H1 (cell line): ENCODE results near the gene ASMTL. TPM values are rescaled to one million over a fixed set of nuclear protein-coding genes. Genes with fewer than 3 reads are reported as not detected.
A peak's percentile ranks its signal among the peaks of the same experiment; 100 is the strongest.

Experiments used
- CTCF ChIA-PET: fragments of 300-600 bp; sonication (Branson Sonifier 250); formaldehyde crosslinking; loops from one replicate; lab custom pipeline; 2021; ENCODE audit not compliant: partially characterized antibody; lab: Charles Lee
- POLR2A ChIA-PET: fragments of 300-600 bp; sonication (Branson Sonifier 250); formaldehyde crosslinking; loops from one replicate; lab custom pipeline; 2021; ENCODE audit warnings: inconsistent platforms; ENCODE audit not compliant: partially characterized antibody; lab: Charles Lee
- DNase-seq, 2 experiments: peaks; one replicate each; pipeline versions ENCODE4 v3.0.0 to v3.0.0-alpha.2; 2010 to 2022; ENCODE audit warnings: low spot score in 2 of 2, low read depth in 1 of 2, mixed read lengths in 1 of 2
- FAIRE-seq: peaks from 2 replicates; lab custom pipeline; 2011; peaks lifted over from hg19 to GRCh38; lab: Jason Lieb, UNC
- H2AFZ ChIP-seq: 2 replicates; pipeline ENCODE4 v1.8.1; 2012; ENCODE audit warnings: low read length, inconsistent platforms
- H2AK5ac ChIP-seq: 2 replicates; pipeline ENCODE4 v1.6.1; 2013; ENCODE audit warnings: low read depth, low read length
- H2BK120ac ChIP-seq: replicated peaks from 2 replicates; pipeline ENCODE3; 2013; ENCODE audit warnings: low read depth, low read length, inconsistent platforms
- H2BK12ac ChIP-seq: 2 replicates; pipeline ENCODE4 v1.6.1; 2013; ENCODE audit warnings: low read depth, low read length
- H2BK15ac ChIP-seq: 2 replicates; pipeline ENCODE4 v1.6.1; 2013; ENCODE audit warnings: low read length
- H2BK20ac ChIP-seq: 2 replicates; pipeline ENCODE4 v1.6.1; 2013; ENCODE audit warnings: low read length
- H2BK5ac ChIP-seq: 2 replicates; pipeline ENCODE4 v1.6.1; 2013; ENCODE audit warnings: low read depth, low read length
- H3K14ac ChIP-seq: 2 replicates; pipeline ENCODE4 v1.6.1; 2013; ENCODE audit warnings: inconsistent platforms; ENCODE audit not compliant: insufficient read length
- H3K18ac ChIP-seq: 2 replicates; pipeline ENCODE4 v1.6.1; 2013; ENCODE audit warnings: low read length; ENCODE audit errors: extremely low read depth
- H3K23ac ChIP-seq: 2 replicates; pipeline ENCODE4 v1.6.1; 2013; ENCODE audit warnings: inconsistent platforms; ENCODE audit not compliant: insufficient read length
- H3K23me2 ChIP-seq: 2 replicates; pipeline ENCODE4 v1.6.1; 2013; ENCODE audit warnings: low read depth, low read length
- H3K27ac ChIP-seq: 2 replicates; pipeline ENCODE4 v1.6.1; 2011; ENCODE audit warnings: low read depth, low read length, inconsistent platforms
- H3K27me3 ChIP-seq, 4 experiments: replicated peaks in 1 of 4; 1 replicate in 1 of 4; 2 replicates in 3 of 4; pipeline versions ENCODE4 v1.6.1 to v1.8.1; 2011 to 2013; ENCODE audit warnings: low read length in 3 of 4, mild to moderate bottlenecking in 3 of 4, inconsistent platforms in 2 of 4, mixed read lengths in 2 of 4, moderate library complexity in 1 of 4; ENCODE audit not compliant: control insufficient read depth in 3 of 4, insufficient read depth in 3 of 4; ENCODE audit errors: extremely low read depth in 1 of 4
- H3K36me3 ChIP-seq, 4 experiments: 2 replicates each; pipeline versions ENCODE4 v1.6.1 to v1.8.1; 2011 to 2013; ENCODE audit warnings: mild to moderate bottlenecking in 4 of 4, low read length in 3 of 4, moderate library complexity in 2 of 4, control low read depth in 1 of 4, inconsistent platforms in 1 of 4; ENCODE audit not compliant: insufficient read depth in 4 of 4, control insufficient read depth in 2 of 4
- H3K4ac ChIP-seq: replicated peaks from 2 replicates; pipeline ENCODE3; 2013; ENCODE audit warnings: low read length, low read depth, mixed read lengths, inconsistent platforms; ENCODE audit not compliant: insufficient read length
- H3K4me1 ChIP-seq, 4 experiments: replicated peaks in 1 of 4; 1 replicate in 1 of 4; 2 replicates in 3 of 4; pipeline versions ENCODE4 v1.6.1 to v1.8.1; 2011 to 2013; ENCODE audit warnings: low read length in 3 of 4, inconsistent platforms in 2 of 4, mixed read lengths in 1 of 4; ENCODE audit not compliant: insufficient read depth in 4 of 4, control insufficient read depth in 3 of 4
- H3K4me2 ChIP-seq, 2 experiments: 2 replicates each; pipeline versions ENCODE4 v1.6.1 to v1.8.1; 2011 to 2013; ENCODE audit warnings: low read depth in 2 of 2, low read length in 2 of 2, control low read depth in 1 of 2, inconsistent platforms in 1 of 2, mild to moderate bottlenecking in 1 of 2; ENCODE audit not compliant: insufficient read depth in 1 of 2
- H3K4me3 ChIP-seq, 4 experiments: fragments of 200-600, 300-600 bp in 1 of 4; sonication (generic), shearing (Covaris generic), sonication (Bioruptor Twin) in 1 of 4; 2 replicates each; pipeline versions ENCODE4 v1.5.1 to v1.8.1; 2011 to 2016; ENCODE audit warnings: low read length in 4 of 4, low read depth in 3 of 4, control low read depth in 2 of 4, inconsistent platforms in 2 of 4, mild to moderate bottlenecking in 2 of 4, mixed read lengths in 1 of 4, moderate library complexity in 1 of 4; ENCODE audit not compliant: insufficient read depth in 2 of 4; ENCODE audit errors: extremely low read depth in 1 of 4
- H3K56ac ChIP-seq: replicated peaks from 2 replicates; pipeline ENCODE3; 2013; ENCODE audit warnings: low read depth, mild to moderate bottlenecking, mixed read lengths, low read length, inconsistent platforms; ENCODE audit not compliant: insufficient read length
- H3K79me1 ChIP-seq: 2 replicates; pipeline ENCODE4 v1.6.1; 2013; ENCODE audit warnings: low read depth, low read length, control low read depth
- H3K79me2 ChIP-seq, 2 experiments: 2 replicates each; pipeline versions ENCODE4 v1.6.1 to v1.8.1; 2012 to 2013; ENCODE audit warnings: low read length in 2 of 2, mild to moderate bottlenecking in 2 of 2, inconsistent platforms in 1 of 2; ENCODE audit not compliant: insufficient read depth in 2 of 2, control insufficient read depth in 1 of 2
- H3K9ac ChIP-seq, 4 experiments: replicated peaks in 1 of 4; 1 replicate in 1 of 4; 2 replicates in 3 of 4; pipeline versions ENCODE4 v1.6.1 to v1.8.1; 2011 to 2013; ENCODE audit warnings: low read depth in 3 of 4, low read length in 3 of 4, control low read depth in 2 of 4, mild to moderate bottlenecking in 2 of 4, moderate library complexity in 2 of 4, inconsistent platforms in 1 of 4; ENCODE audit errors: extremely low read depth in 1 of 4
- H3K9me3 ChIP-seq, 2 experiments: 2 replicates each; pipeline versions ENCODE4 v1.6.1 to v1.8.1; 2012 to 2013; ENCODE audit warnings: mild to moderate bottlenecking in 2 of 2, moderate library complexity in 2 of 2, control low read depth in 1 of 2, inconsistent platforms in 1 of 2, low read depth in 1 of 2, low read length in 1 of 2, mixed read lengths in 1 of 2; ENCODE audit not compliant: insufficient read depth in 2 of 2
- H4K20me1 ChIP-seq, 2 experiments: replicated peaks in 1 of 2; 2 replicates each; pipeline versions ENCODE3 to v1.8.1; 2011 to 2013; ENCODE audit warnings: inconsistent platforms in 2 of 2, low read length in 2 of 2, mild to moderate bottlenecking in 1 of 2; ENCODE audit not compliant: insufficient read depth in 2 of 2, control insufficient read depth in 1 of 2
- H4K5ac ChIP-seq: 2 replicates; pipeline ENCODE4 v1.6.1; 2013; ENCODE audit warnings: low read length, low read depth, mixed read lengths, inconsistent platforms; ENCODE audit not compliant: insufficient read length
- H4K8ac ChIP-seq: 2 replicates; pipeline ENCODE4 v1.8.0; 2013; ENCODE audit warnings: mild to moderate bottlenecking, moderate library complexity, low read length, inconsistent platforms; ENCODE audit not compliant: insufficient read depth; ENCODE audit errors: extremely low read depth
- H4K91ac ChIP-seq: replicated peaks from 2 replicates; pipeline ENCODE3; 2013; ENCODE audit warnings: low read length, mixed read lengths, inconsistent platforms; ENCODE audit not compliant: insufficient read length
- CBX8 ChIP-seq: fragments of 300-800, 300-1000 bp; sonication (generic); IDR thresholded peaks from 2 replicates; pipeline ENCODE4 v1.7.1; 2016; ENCODE audit warnings: low read depth, low read length, borderline replicate concordance
- EGR1 ChIP-seq: IDR thresholded peaks from 2 replicates; pipeline ENCODE4 v1.6.1; 2011; ENCODE audit warnings: low read depth, low read length, borderline replicate concordance
- POLR2AphosphoS5 ChIP-seq: IDR thresholded peaks from 2 replicates; pipeline ENCODE4 v1.6.1; 2011; ENCODE audit warnings: low read depth, low read length
- RFX5 ChIP-seq: IDR thresholded peaks from 2 replicates; pipeline ENCODE4 v1.6.1; 2011; ENCODE audit warnings: low read depth, low read length, improper control_type of control experiment, borderline replicate concordance
- WGBS, 2 experiments: shearing (Covaris generic) in 1 of 2; methylation state at CpG; one replicate each; pipeline versions ENCODE4 v1.1.6 to v1.1.7; 2013 to 2015; ENCODE audit warnings: low lambda C conversion rate in 2 of 2, mixed read lengths in 2 of 2, inconsistent platforms in 1 of 2, low coverage in 1 of 2, missing lambda C conversion rate in 1 of 2; ENCODE audit not compliant: insufficient replicate concordance in 2 of 2, insufficient coverage in 1 of 2, insufficient read length in 1 of 2; ENCODE audit errors: extremely low coverage in 1 of 2, missing lambda C conversion rate in 1 of 2; 5-methylcytosine and 5-hydroxymethylcytosine counted together
- polyA plus RNA-seq, 7 experiments: library from polyadenylated mRNA; depleted of rRNA in 3 of 7; stranded (reverse) in 5 of 7; unstranded in 2 of 7; fragments of >200 nt in 5 of 7; fragments of 200-250 nt in 2 of 7; gene quantifications; 1 replicate in 5 of 7; 2 replicates in 1 of 7; 4 replicates in 1 of 7; pipeline versions ENCODE4 v1.2.1 to v1.2.3, GENCODE V29; 2011 to 2013; ENCODE audit warnings: missing spikeins in 2 of 7, mixed read lengths in 2 of 7
- total RNA-seq: library from RNA; stranded (reverse); fragmentation: NEBNext Ultra II Directional; extraction: Animal tissue kit (Norgen Biotek cat#: 25700); gene quantifications from 2 replicates; pipeline ENCODE4 v1.2.1, GENCODE V29; 2021

The ASMTL gene
- total and polyA plus RNA-seq, 2 of the 8 experiments (the other 6 are each of a cell fraction or from before 2014, with no cell fraction given), result 75.6 to 81.4 TPM

- Histone ChIP-seq H3K23me2 (0 out of 2 replicates have a peak, but pooled peaks cover 4% of the 10 kb centered on the region), H3K36me3 (peaks cover 28 to 62% (median 46%) of the 10 kb centered on the region in 4 experiments), H2BK12ac (no peak overlapping the region), H3K9ac (no peak overlapping the region), H3K27ac (no peak overlapping the region), H3K18ac (no peak overlapping the region), H3K4ac (no peak overlapping the region), H3K79me1 (peaks cover 2% of the 10 kb centered on the region), H4K20me1 (peaks cover 2 to 25% of the 10 kb centered on the region in 2 experiments), H2BK15ac (no peak overlapping the region), H3K4me2 (no peak overlapping the region), H4K5ac (no peak overlapping the region), H2AK5ac (no peak overlapping the region), H4K91ac (no peak overlapping the region), H3K9me3 (no peaks in the 10 kb centered on the region), H3K56ac (no peak overlapping the region), H2BK120ac (no peak overlapping the region), H3K4me1 (no peaks in the 10 kb centered on the region), H2AFZ (no peak overlapping the region), H3K23ac (no peak overlapping the region), H3K4me3 (no peak overlapping the region), H3K27me3 (no peaks in the 10 kb centered on the region), H3K14ac (no peak overlapping the region), H4K8ac (no peak overlapping the region), H3K79me2 (no peaks in the 10 kb centered on the region; a peak in 1 of 4 replicates), H2BK5ac (no peak overlapping the region), H2BK20ac (no peak overlapping the region)
- ChIA-PET CTCF (no interaction called here), POLR2A (no interaction called here)
- FAIRE-seq (no peak), DNase-seq (no peak)
- 96% methylated on average over 31 of the region's 31 CpGs; no CpG with 5 or more reads in 1 of the 2 experiments for WGBS, 2 experiments
- TF ChIP-seq EGR1 (no peak), RFX5 (no peak), POLR2AphosphoS5 (0 out of 2 replicates have a peak, but pooled peaks have one; percentile 10), CBX8 (no peak)
Measured at GRCh38 chrX:1412551-1413161, 40.1 kb downstream of the ASMTL start.
